ENCODE data around the gene SH3BP5.

GRCh38 chr3:15265655-15266509, 66.5 kb downstream of the SH3BP5 start:
- TF ChIP-seq CTCF (IDR thresholded peaks at IDR 0.05) (no peak), POLR2A (IDR thresholded peaks at IDR 0.05) (no peak)
